Endodermal cell (in vitro differentiated cells): ENCODE data around the gene CNIH2. TPM values are rescaled to one million over a fixed set of nuclear protein-coding genes. Genes with fewer than 3 reads are reported as not detected.
A peak's percentile ranks its signal among the peaks of the same experiment; 100 is the strongest.

ENCODE experiments used
- DNase-seq: peaks from one replicate; pipeline ENCODE4 v3.0.0-alpha.2; 2017
- H3K27ac ChIP-seq: 2 replicates; pipeline ENCODE4 v1.5.1; 2013; ENCODE audit warnings: mild to moderate bottlenecking, low read depth, low read length, moderate library complexity
- H3K27me3 ChIP-seq: 2 replicates; pipeline ENCODE4 v1.6.1; 2013; ENCODE audit warnings: mild to moderate bottlenecking, low read length, moderate library complexity; ENCODE audit not compliant: insufficient read depth, control insufficient read depth, poor library complexity, severe bottlenecking
- H3K36me3 ChIP-seq: 2 replicates; pipeline ENCODE4 v1.7.0; 2013; ENCODE audit warnings: mild to moderate bottlenecking, low read length, moderate library complexity; ENCODE audit not compliant: control insufficient read depth, insufficient read depth
- H3K4me1 ChIP-seq: one replicate; pipeline ENCODE4 v1.7.0; 2013; ENCODE audit warnings: low read length; ENCODE audit not compliant: control insufficient read depth, insufficient read depth
- H3K4me3 ChIP-seq: 2 replicates; pipeline ENCODE4 v1.5.1; 2013; ENCODE audit warnings: mild to moderate bottlenecking, low read length, moderate library complexity
- H3K9ac ChIP-seq: 2 replicates; pipeline ENCODE4 v1.6.1; 2013; ENCODE audit warnings: mild to moderate bottlenecking, low read length, moderate library complexity; ENCODE audit not compliant: poor library complexity, severe bottlenecking; ENCODE audit errors: extremely low read depth
- H3K9me3 ChIP-seq: 2 replicates; pipeline ENCODE4 v1.6.1; 2013; ENCODE audit warnings: mild to moderate bottlenecking, low read length, moderate library complexity; ENCODE audit not compliant: control insufficient read depth
- H3K27ac Mint-ChIP-seq: 2 replicates; pipeline ENCODE4 v1.8.0; 2020; ENCODE audit warnings: mixed read lengths
- H3K27me3 Mint-ChIP-seq: 2 replicates; pipeline ENCODE4 v1.8.0; 2021; ENCODE audit warnings: mild to moderate bottlenecking, mixed read lengths; ENCODE audit not compliant: insufficient read depth
- H3K36me3 Mint-ChIP-seq: 2 replicates; pipeline ENCODE4 v1.8.0; 2020; ENCODE audit warnings: low read depth, mixed read lengths
- H3K4me1 Mint-ChIP-seq: 2 replicates; pipeline ENCODE4 v1.8.0; 2020; ENCODE audit warnings: mixed read lengths
- H3K4me3 Mint-ChIP-seq: 2 replicates; pipeline ENCODE4 v1.8.0; 2020; ENCODE audit warnings: mild to moderate bottlenecking, moderate library complexity, mixed read lengths
- H3K9me3 Mint-ChIP-seq: 2 replicates; pipeline ENCODE4 v1.8.0; 2020; ENCODE audit warnings: mild to moderate bottlenecking, mixed read lengths
- CTCF ChIP-seq: fragments of 200-600 bp; sonication (generic); conservative IDR thresholded peaks from 2 replicates; pipeline ENCODE4 v1.5.0; 2021; ENCODE audit warnings: antibody characterized with exemption, mild to moderate bottlenecking
- WGBS, 2 experiments: methylation state at CpG; one replicate each; pipeline versions ENCODE4 v1.1.5 to v1.1.7; 2013; ENCODE audit warnings: missing lambda C conversion rate in 2 of 2, mixed read lengths in 1 of 2; ENCODE audit not compliant: insufficient coverage in 1 of 2, insufficient read length in 1 of 2; 5-methylcytosine and 5-hydroxymethylcytosine counted together
- total RNA-seq, 2 donors: library from RNA; stranded (reverse); fragmentation: NEBNext Ultra II Directional in 1 of 2; extraction: Animal tissue kit (Norgen Biotek cat#: 25700) in 1 of 2; gene quantifications; 2 replicates in 1 of 2; 3 replicates in 1 of 2; pipeline ENCODE4 v1.2.1, GENCODE V29; 2021

CNIH2 gene
- total RNA-seq, 2 donors from 2014 or later = 3.5 to 3.8 TPM

DNA sequence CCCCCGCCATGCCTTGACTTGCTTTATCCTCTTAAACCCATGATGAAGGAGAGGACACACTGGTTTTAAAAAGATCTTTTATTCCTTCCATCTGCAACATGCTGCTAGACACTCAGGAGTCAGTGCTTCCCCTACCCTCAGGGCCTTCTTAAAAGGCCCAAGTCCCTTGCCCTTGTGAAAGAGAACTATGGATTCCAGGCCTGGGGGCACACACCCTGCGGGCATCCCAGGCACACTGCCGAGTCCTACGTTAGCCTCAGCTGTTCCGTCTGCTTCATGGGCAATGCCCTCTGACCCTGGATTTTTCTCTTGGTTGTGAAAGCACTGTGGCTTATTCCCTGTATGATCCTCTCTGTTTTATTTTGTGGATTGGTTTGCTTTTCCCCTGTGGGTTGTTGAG lies 44.7 kb upstream of the CNIH2 start:
- Histone ChIP-seq H3K27ac (no peak overlapping the region), H3K9me3 (no peaks in the 10 kb centered on the region), H3K9ac (no peak overlapping the region), H3K4me3 (no peak overlapping the region), H3K4me1 (no peaks in the 10 kb centered on the region), H3K36me3 (peaks cover 38% of the 10 kb centered on the region), H3K27me3 (no peaks in the 10 kb centered on the region)
- H3K4me1 Mint-ChIP-seq = peaks cover 2% of the 10 kb centered on the region
- H3K27me3 Mint-ChIP-seq = no peaks in the 10 kb centered on the region
- TF ChIP-seq CTCF = no peak
- WGBS, 2 experiments = 90 to 91% methylated on average over 1 to 5 of the region's 5 CpGs
- no peak for DNase-seq
- H3K4me3 Mint-ChIP-seq = no peak overlapping the region
- H3K27ac Mint-ChIP-seq = no peak overlapping the region
- H3K9me3 Mint-ChIP-seq = no peaks in the 10 kb centered on the region
- H3K36me3 Mint-ChIP-seq = peaks cover 60% of the 10 kb centered on the region

GRCh38 chr11:66235141-66235540 lies 42.8 kb upstream of the CNIH2 start:
- no peak overlapping the region for H3K27ac Mint-ChIP-seq
- WGBS, 2 experiments = 90 to 95% methylated on average over 8 to 10 of the region's 11 CpGs
- peaks cover 46% of the 10 kb centered on the region for H3K36me3 ChIP-seq
- H3K9me3 ChIP-seq = no peaks in the 10 kb centered on the region
- no peaks in the 10 kb centered on the region for H3K27me3 Mint-ChIP-seq
- H3K4me1 Mint-ChIP-seq = no peaks in the 10 kb centered on the region
- TF ChIP-seq CTCF = no peak
- peaks cover 63% of the 10 kb centered on the region for H3K36me3 Mint-ChIP-seq
- H3K27ac ChIP-seq = no peak overlapping the region
- no peak overlapping the region for H3K4me3 ChIP-seq
- H3K9me3 Mint-ChIP-seq = no peaks in the 10 kb centered on the region
- H3K27me3 ChIP-seq = no peaks in the 10 kb centered on the region
- H3K4me1 ChIP-seq = no peaks in the 10 kb centered on the region
- DNase-seq = no peak
- no peak overlapping the region for H3K9ac ChIP-seq
- no peak overlapping the region for H3K4me3 Mint-ChIP-seq

GRCh38 chr11:66237867-66238266 lies 40.1 kb upstream of the CNIH2 start:
- Histone ChIP-seq H3K27me3 (no peaks in the 10 kb centered on the region), H3K4me1 (no peaks in the 10 kb centered on the region), H3K4me3 (no peak overlapping the region), H3K9me3 (no peaks in the 10 kb centered on the region), H3K27ac (no peak overlapping the region), H3K9ac (no peak overlapping the region), H3K36me3 (peaks cover 46% of the 10 kb centered on the region)
- no peak for DNase-seq
- H3K4me3 Mint-ChIP-seq = no peak overlapping the region
- no peaks in the 10 kb centered on the region for H3K27me3 Mint-ChIP-seq
- H3K9me3 Mint-ChIP-seq = no peaks in the 10 kb centered on the region
- peaks cover 55% of the 10 kb centered on the region for H3K36me3 Mint-ChIP-seq
- TF ChIP-seq CTCF = peak; percentile 31
- H3K27ac Mint-ChIP-seq = no peak overlapping the region
- no peaks in the 10 kb centered on the region for H3K4me1 Mint-ChIP-seq
- 94 to 96% methylated on average over 6 of the region's 6 CpGs for WGBS, 2 experiments
